Neural cell (in vitro differentiated cells): ENCODE measurements around the gene UBE2E3. TPM values are rescaled to one million over a fixed set of nuclear protein-coding genes. Genes with fewer than 3 reads are reported as not detected.

ENCODE experiments used
- H2AFZ ChIP-seq: fragments of 200-600, 300-800 bp; sonication (generic), shearing (Covaris generic); 2 replicates; pipeline ENCODE4 v1.6.0; 2014; ENCODE audit warnings: low read depth, mild to moderate bottlenecking, antibody characterized with exemption, low read length, moderate library complexity
- H3F3A ChIP-seq: fragments of 200-600 bp; shearing (Covaris generic); 2 replicates; pipeline ENCODE4 v1.6.1; 2016; ENCODE audit warnings: mild to moderate bottlenecking, moderate library complexity, mixed read lengths, antibody characterized with exemption, low read length; ENCODE audit not compliant: insufficient read depth, poor library complexity, severe bottlenecking
- H3K27ac ChIP-seq: fragments of 200-600, 300-800 bp; sonication (generic), shearing (Covaris generic); 2 replicates; pipeline ENCODE4 v1.5.1; 2014; ENCODE audit warnings: mild to moderate bottlenecking, low read length, moderate library complexity
- H3K27me3 ChIP-seq: fragments of 300-800, 200-600 bp; sonication (generic), shearing (Covaris generic); 2 replicates; pipeline ENCODE4 v1.6.0; 2014; ENCODE audit warnings: mild to moderate bottlenecking, low read depth, low read length, moderate library complexity; ENCODE audit not compliant: insufficient read depth
- H3K36me3 ChIP-seq: fragments of 300-800, 200-600 bp; sonication (generic), shearing (Covaris generic); 2 replicates; pipeline ENCODE4 v1.5.1; 2014; ENCODE audit warnings: mild to moderate bottlenecking, antibody characterized with exemption, low read length, moderate library complexity; ENCODE audit not compliant: insufficient read depth
- H3K4me2 ChIP-seq: fragments of 300-800, 200-600 bp; sonication (generic), shearing (Covaris generic); 2 replicates; pipeline ENCODE4 v1.6.0; 2014; ENCODE audit warnings: mild to moderate bottlenecking, low read length
- H3K4me3 ChIP-seq: fragments of 300-800, 200-600 bp; sonication (generic), shearing (Covaris generic); 2 replicates; pipeline ENCODE4 v1.5.1; 2014; ENCODE audit warnings: mild to moderate bottlenecking, low read length, moderate library complexity
- H3K79me2 ChIP-seq: fragments of 200-600 bp; shearing (Covaris generic); replicated peaks from 2 replicates; pipeline ENCODE4 v1.6.0; 2014; ENCODE audit warnings: mild to moderate bottlenecking, low read length, moderate library complexity; ENCODE audit not compliant: insufficient read depth
- H3K9ac ChIP-seq: fragments of 300-800, 200-600 bp; sonication (generic), shearing (Covaris generic); 2 replicates; pipeline ENCODE4 v1.6.1; 2016; ENCODE audit warnings: mild to moderate bottlenecking, low read length, mixed read lengths
- H3K9me2 ChIP-seq: fragments of 200-600 bp; shearing (Covaris generic); 2 replicates; pipeline ENCODE4 v1.6.1; 2016; ENCODE audit warnings: mild to moderate bottlenecking, low read length, mixed read lengths; ENCODE audit not compliant: insufficient read depth
- H3K9me3 ChIP-seq: fragments of 200-600, 300-800 bp; sonication (generic), shearing (Covaris generic); 2 replicates; pipeline ENCODE4 v1.6.1; 2016; ENCODE audit warnings: mild to moderate bottlenecking, mixed run types, low read length, moderate library complexity, mixed read lengths
- H4K20me1 ChIP-seq: fragments of 200-600 bp; shearing (Covaris generic); 2 replicates; pipeline ENCODE4 v1.6.1; 2016; ENCODE audit warnings: mild to moderate bottlenecking, mixed run types; ENCODE audit not compliant: insufficient read depth
- CTCF ChIP-seq: fragments of 450-650 bp; IDR thresholded peaks from 2 replicates; pipeline ENCODE4 v1.5.1; 2014; ENCODE audit warnings: antibody characterized with exemption, mild to moderate bottlenecking, moderate library complexity; ENCODE audit not compliant: poor library complexity, severe bottlenecking
- EP300 ChIP-seq: fragments of 450-650 bp; conservative IDR thresholded peaks from 2 replicates; pipeline ENCODE4 v1.6.1; 2014; ENCODE audit warnings: antibody characterized with exemption, mild to moderate bottlenecking, moderate library complexity; ENCODE audit not compliant: poor library complexity, severe bottlenecking
- EZH2 ChIP-seq: fragments of 200-600, 300-800 bp; shearing (Covaris generic), sonication (generic); IDR thresholded peaks from 2 replicates; pipeline ENCODE4 v1.6.1; 2014; ENCODE audit warnings: antibody characterized with exemption, low read length, borderline replicate concordance, mild to moderate bottlenecking; ENCODE audit not compliant: insufficient read depth, poor library complexity, severe bottlenecking
- MXI1 ChIP-seq: fragments of 450-650 bp; conservative IDR thresholded peaks from 2 replicates; pipeline ENCODE4 v1.6.1; 2014; ENCODE audit warnings: antibody characterized with exemption, mild to moderate bottlenecking; ENCODE audit not compliant: poor library complexity, severe bottlenecking
- POLR2AphosphoS5 ChIP-seq: IDR thresholded peaks from 2 replicates; pipeline ENCODE4 v1.6.1; 2012
- RAD21 ChIP-seq: fragments of 450-650 bp; conservative IDR thresholded peaks from 2 replicates; pipeline ENCODE4 v1.6.1; 2014; ENCODE audit warnings: antibody characterized with exemption, mild to moderate bottlenecking, moderate library complexity
- REST ChIP-seq: IDR thresholded peaks from 2 replicates; pipeline ENCODE4 v1.6.1; 2012; ENCODE audit warnings: borderline replicate concordance
- SMC3 ChIP-seq: fragments of 450-650 bp; conservative IDR thresholded peaks from 2 replicates; pipeline ENCODE4 v1.6.1; 2014; ENCODE audit warnings: antibody characterized with exemption, mild to moderate bottlenecking, moderate library complexity; ENCODE audit not compliant: poor library complexity
- TAF1 ChIP-seq: IDR thresholded peaks from 2 replicates; pipeline ENCODE4 v1.6.1; 2012; ENCODE audit warnings: low read depth
- polyA plus RNA-seq: library from polyadenylated mRNA; depleted of rRNA; stranded (reverse); fragments of >200 nt; gene quantifications from 2 replicates; pipeline ENCODE4 v1.2.3, GENCODE V29; 2014

The UBE2E3 gene
- polyA plus RNA-seq, 1 donor from 2014 or later = 337 TPM

GRCh38 chr2:181054843-181055242 lies 74.4 kb downstream of the UBE2E3 start:
- TF ChIP-seq REST = no peak
- no peak for TF ChIP-seq SMC3
- TF ChIP-seq EZH2 = no peak
- H3K36me3 ChIP-seq = no peaks in the 10 kb centered on the region

GRCh38 chr2:181058378-181059269 lies 78.2 kb downstream of the UBE2E3 start:
- Histone ChIP-seq H3K9ac (no peak overlapping the region), H3F3A (no peaks in the 10 kb centered on the region), H3K9me2 (no peaks in the 10 kb centered on the region), H3K4me2 (no peak overlapping the region), H3K9me3 (no peaks in the 10 kb centered on the region), H3K36me3 (no peaks in the 10 kb centered on the region), H3K27ac (no peak overlapping the region), H3K79me2 (peaks cover 19% of the 10 kb centered on the region), H3K27me3 (no peaks in the 10 kb centered on the region), H3K4me3 (no peak overlapping the region), H2AFZ (no peak overlapping the region), H4K20me1 (no peaks in the 10 kb centered on the region)
- no peak for TF ChIP-seq TAF1
- TF ChIP-seq CTCF = peak; percentile 37

More at GRCh38 chr2:181054843-181055242, 74.4 kb downstream of the UBE2E3 start:
- no peak overlapping the region for H2AFZ ChIP-seq
- no peaks in the 10 kb centered on the region for H3F3A ChIP-seq
- peaks cover 47% of the 10 kb centered on the region for H3K79me2 ChIP-seq
- no peaks in the 10 kb centered on the region for H3K27me3 ChIP-seq
- H3K9ac ChIP-seq = no peak overlapping the region
- no peaks in the 10 kb centered on the region for H4K20me1 ChIP-seq
- H3K9me3 ChIP-seq = no peaks in the 10 kb centered on the region
- H3K4me3 ChIP-seq = no peak overlapping the region
- no peak overlapping the region for H3K27ac ChIP-seq
- H3K4me2 ChIP-seq = no peak overlapping the region
- no peaks in the 10 kb centered on the region for H3K9me2 ChIP-seq

GRCh38 chr2:181063696-181064095 lies 83.3 kb downstream of the UBE2E3 start:
- no peaks in the 10 kb centered on the region for H3K27me3 ChIP-seq
- no peak overlapping the region for H2AFZ ChIP-seq
- no peaks in the 10 kb centered on the region for H3K9me3 ChIP-seq
- H4K20me1 ChIP-seq = no peaks in the 10 kb centered on the region
- H3K9me2 ChIP-seq = no peaks in the 10 kb centered on the region
- no peak overlapping the region for H3K4me2 ChIP-seq
- H3K9ac ChIP-seq = no peak overlapping the region
- no peak overlapping the region for H3K27ac ChIP-seq
- no peak for TF ChIP-seq MXI1
- no peak for TF ChIP-seq SMC3
- no peak for TF ChIP-seq REST
- no peak for TF ChIP-seq RAD21
- TF ChIP-seq CTCF = no peak
- TF ChIP-seq POLR2AphosphoS5 = no peak
- no peak for TF ChIP-seq EZH2
- no peak for TF ChIP-seq TAF1
- no peak for TF ChIP-seq EP300
- H3K36me3 ChIP-seq = no peaks in the 10 kb centered on the region
- H3K4me3 ChIP-seq = no peak overlapping the region
- no peaks in the 10 kb centered on the region for H3F3A ChIP-seq
- peaks cover 4% of the 10 kb centered on the region for H3K79me2 ChIP-seq
